T-helper 1 cell (primary cell): ENCODE measurements around the gene ADGRG6.
"Not testable (repeated sequence)": the region's sequence is repeated elsewhere in the genome, so short reads cannot be mapped to it uniquely, and the experiment has no call there.

ENCODE experiments used
- DNase-seq, 5 donors: peaks; one replicate each; pipeline ENCODE4 v3.0.0-alpha.2; 2012 to 2020
- total RNA-seq, 4 donors: gene quantifications; one replicate each; lab custom pipeline; 2026; lab: John Stamatoyannopoulos, UW

The ADGRG6 gene
- 0 to 0.59 (median 0.31) reads per million in 4 donors for total RNA-seq

- DNase-seq = peak in 3 of 5 donors; percentile 4 to 20 (median 15)
Measured at GRCh38 chr6:142301651-142302391, at the start of gene ADGRG6. Gene ADGRG6 (plus strand): TSS chr6:142302007. CDS start chr6:142302330, 323 bp downstream.

- DNase-seq = no peak
Measured at GRCh38 chr6:142254513-142254912, 47.3 kb upstream of the ADGRG6 start.

- no peak for DNase-seq
Measured at GRCh38 chr6:142255785-142256184, 46.0 kb upstream of the ADGRG6 start.

GRCh38 chr6:142258305-142258704 lies 43.5 kb upstream of the ADGRG6 start:
- no peak for DNase-seq

GRCh38 chr6:142258757-142259156 lies 43.0 kb upstream of the ADGRG6 start:
- DNase-seq = no peak

- no peak for DNase-seq
Measured at GRCh38 chr6:142260748-142261147, 41.1 kb upstream of the ADGRG6 start.

GRCh38 chr6:142262231-142262630 lies 39.6 kb upstream of the ADGRG6 start:
- no peak for DNase-seq

GRCh38 chr6:142265476-142265875 lies 36.3 kb upstream of the ADGRG6 start:
- DNase-seq = no peak

GRCh38 chr6:142266060-142266459 lies 35.7 kb upstream of the ADGRG6 start:
- no peak for DNase-seq

- DNase-seq = no peak
Measured at GRCh38 chr6:142271476-142271875, 30.3 kb upstream of the ADGRG6 start.

GRCh38 chr6:142274656-142275055 lies 27.2 kb upstream of the ADGRG6 start:
- DNase-seq = no peak

GRCh38 chr6:142275236-142276006 lies 26.4 kb upstream of the ADGRG6 start:
- no peak for DNase-seq

GRCh38 chr6:142276256-142276655 lies 25.6 kb upstream of the ADGRG6 start:
- no peak for DNase-seq

- no peak for DNase-seq
Measured at GRCh38 chr6:142279350-142280180, 22.2 kb upstream of the ADGRG6 start.

- no peak for DNase-seq
Measured at GRCh38 chr6:142280265-142280664, 21.5 kb upstream of the ADGRG6 start.

- no peak for DNase-seq
Measured at GRCh38 chr6:142280927-142281326, 20.9 kb upstream of the ADGRG6 start.

GRCh38 chr6:142283138-142283537 lies 18.7 kb upstream of the ADGRG6 start:
- not testable (repeated sequence) for DNase-seq

GRCh38 chr6:142284419-142284818 lies 17.4 kb upstream of the ADGRG6 start:
- DNase-seq = no peak

- DNase-seq = no peak
Measured at GRCh38 chr6:142285235-142286087, 16.3 kb upstream of the ADGRG6 start.

- no peak for DNase-seq
Measured at GRCh38 chr6:142286088-142286409, 15.8 kb upstream of the ADGRG6 start.

- DNase-seq = no peak
Measured at GRCh38 chr6:142289687-142290086, 12.1 kb upstream of the ADGRG6 start.

GRCh38 chr6:142290851-142291250 lies 11.0 kb upstream of the ADGRG6 start:
- no peak for DNase-seq
